Heart left ventricle (tissue), 13 donors: ENCODE results near the gene KREMEN1.

Source experiments
- CTCF ChIP-seq, 12 donors: fragments of 200-600 bp; sonication (generic) in 4 of 12; IDR thresholded peaks; one replicate each; pipeline versions ENCODE4 v1.5.0 to v1.8.0; 2018 to 2022; ENCODE audit warnings: antibody characterized with exemption in 12 of 12, mild to moderate bottlenecking in 5 of 12
- POLR2A ChIP-seq, 2 donors: fragments of 450-650 bp; IDR thresholded peaks; one replicate each; pipeline ENCODE4 v1.6.1; 2017; ENCODE audit warnings: antibody characterized with exemption in 2 of 2, mild to moderate bottlenecking in 2 of 2, moderate library complexity in 2 of 2
- donor health status: ischemic (EF 13 %, LVEDD 7.1; RV severe dilation, severe dysfunction).
- donor health status: DM: no; HTN: yes; CAD: no.
- donor health status: DM: no; HTN: no; CAD: no.
- donor health status: ischemic (EF 25% LVEDD 6.9; RV normal size, moderate dysfunction).
- donor health status: ischemic (EF 25% LVEDD 5.7; RV mildly dilated, moderate dysfunction).
- donor health status: ischemic (EF 35%, LVEDD 5.7; RV mildly dilated, moderate dysfunction).
- donor health status: nonischemic (EF 11% LVEDD 7.7; RV severe dilation, severe dysfunction).
- donor health status: DM: yes; HTN: yes; CAD: no.
- donor health status: PGD.
- donor health status: ischemic (EF 29% LVEDD 5.4; RV normal size, mild dysfunction).
- donor health status: nonischemic (EF 23%, LVEDD 6.1; RV moderate dilation, normal function).

GRCh38 chr22:29122041-29122440 is 49.2 kb downstream of the KREMEN1 start:
- TF ChIP-seq POLR2A (IDR thresholded peaks at IDR 0.05), result no peak
- TF ChIP-seq CTCF (IDR thresholded peaks at IDR 0.05), result no peak
